Neutrophil (primary cell): ENCODE data around the gene IFIT1B.

ENCODE experiments used
- H3K27ac ChIP-seq: fragments of 200-600 bp; sonication (generic); 2 replicates; pipeline ENCODE4 v1.5.1; 2016; ENCODE audit warnings: mild to moderate bottlenecking, moderate library complexity
- H3K27me3 ChIP-seq: fragments of 200-600 bp; sonication (generic); 2 replicates; pipeline ENCODE4 v1.6.0; 2016; ENCODE audit warnings: mild to moderate bottlenecking
- H3K36me3 ChIP-seq: fragments of 200-600 bp; sonication (generic); 2 replicates; pipeline ENCODE4 v1.5.1; 2017
- H3K4me1 ChIP-seq, 2 experiments: fragments of 200-600 bp in 1 of 2; sonication (generic) in 1 of 2; 1 replicate in 1 of 2; 2 replicates in 1 of 2; pipeline versions ENCODE4 v1.5.1 to v1.6.1; 2013 to 2016; ENCODE audit warnings: low read depth in 1 of 2, low read length in 1 of 2, mild to moderate bottlenecking in 1 of 2, moderate library complexity in 1 of 2; ENCODE audit not compliant: control insufficient read depth in 1 of 2, insufficient read depth in 1 of 2
- H3K4me3 ChIP-seq, 2 experiments: fragments of 200-600 bp in 1 of 2; sonication (generic) in 1 of 2; 1 replicate in 1 of 2; 2 replicates in 1 of 2; pipeline ENCODE4 v1.5.1; 2013 to 2016; ENCODE audit warnings: low read depth in 1 of 2, low read length in 1 of 2, mild to moderate bottlenecking in 1 of 2, moderate library complexity in 1 of 2
- H3K9me3 ChIP-seq: fragments of 200-600 bp; sonication (generic); 2 replicates; pipeline ENCODE4 v1.5.1; 2016
- CTCF ChIP-seq: fragments of 200-600 bp; sonication (generic); IDR thresholded peaks from 2 replicates; pipeline ENCODE4 v1.5.1; 2016; ENCODE audit warnings: antibody characterized with exemption

IFIT1B gene

GRCh38 chr10:89374713-89375141 lies 3.1 kb upstream of the IFIT1B start:
- Histone ChIP-seq H3K36me3 (no peaks in the 10 kb centered on the region), H3K27ac (no peak overlapping the region), H3K4me1 (no peaks in the 10 kb centered on the region), H3K27me3 (no peaks in the 10 kb centered on the region), H3K4me3 (no peak overlapping the region), H3K9me3 (no peaks in the 10 kb centered on the region)
- no peak for TF ChIP-seq CTCF

- no peaks in the 10 kb centered on the region for H3K36me3 ChIP-seq
- no peaks in the 10 kb centered on the region for H3K9me3 ChIP-seq
- no peak overlapping the region for H3K27ac ChIP-seq
- peaks cover 3% of the 10 kb centered on the region in 2 experiments for H3K4me1 ChIP-seq
- no peak overlapping the region for H3K4me3 ChIP-seq
- H3K27me3 ChIP-seq = no peaks in the 10 kb centered on the region
- no peak for TF ChIP-seq CTCF
Measured at GRCh38 chr10:89379103-89379502, 1.2 kb downstream of the IFIT1B start.

- TF ChIP-seq CTCF = no peak
- H3K4me3 ChIP-seq = no peak overlapping the region
- no peaks in the 10 kb centered on the region for H3K9me3 ChIP-seq
- H3K27me3 ChIP-seq = no peaks in the 10 kb centered on the region
- no peaks in the 10 kb centered on the region for H3K36me3 ChIP-seq
- peaks cover 18 to 21% of the 10 kb centered on the region in 2 experiments for H3K4me1 ChIP-seq
- H3K27ac ChIP-seq = no peak overlapping the region
Measured at GRCh38 chr10:89382757-89383156, 4.9 kb downstream of the IFIT1B start.

- Histone ChIP-seq H3K4me1 (peaks cover 18 to 21% of the 10 kb centered on the region in 2 experiments), H3K36me3 (no peaks in the 10 kb centered on the region), H3K27ac (peak overlapping the region; percentile 85), H3K27me3 (no peaks in the 10 kb centered on the region), H3K4me3 (peak overlapping the region; percentile 47 to 48), H3K9me3 (no peaks in the 10 kb centered on the region)
- no peak for TF ChIP-seq CTCF
Measured at GRCh38 chr10:89384474-89385340, 6.9 kb downstream of the IFIT1B start.

- Histone ChIP-seq H3K27ac (no peak overlapping the region), H3K36me3 (no peaks in the 10 kb centered on the region), H3K9me3 (no peaks in the 10 kb centered on the region), H3K27me3 (no peaks in the 10 kb centered on the region), H3K4me3 (no peak overlapping the region), H3K4me1 (peaks cover 37 to 45% of the 10 kb centered on the region in 2 experiments)
- no peak for TF ChIP-seq CTCF
Measured at GRCh38 chr10:89388806-89389205, 10.9 kb downstream of the IFIT1B start.
